A673 (cell line): ENCODE measurements around the gene PSMD7. TPM values are rescaled to one million over a fixed set of nuclear protein-coding genes. Genes with fewer than 3 reads are reported as not detected.

Experiments
- Bru-seq: library from RNA; stranded (reverse); fragments of 400-500 nt; gene quantifications from one replicate; lab custom pipeline; 2021; lab: Mats Ljungman, UMichigan
- BruChase-seq, 2 experiments: library from RNA; stranded (reverse); fragments of 400-500 nt; gene quantifications; one replicate each; lab custom pipeline; 2021; lab: Mats Ljungman, UMichigan
- BruUV-seq: library from RNA; stranded (reverse); fragments of 400-500 nt; replicated peaks from 2 replicates; lab custom pipeline; 2021; lab: Mats Ljungman, UMichigan
- CTCF ChIA-PET: fragments of 300-600 bp; sonication (Branson Sonifier 250); formaldehyde crosslinking; loops from one replicate; lab custom pipeline; 2022; ENCODE audit warnings: antibody characterized with exemption; lab: Charles Lee
- POLR2A ChIA-PET: fragments of 300-600 bp; sonication (Branson Sonifier 250); formaldehyde crosslinking; loops from one replicate; lab custom pipeline; 2022; ENCODE audit warnings: antibody characterized with exemption; ENCODE audit not compliant: low non-redundant PET; lab: Charles Lee
- DNase-seq: peaks from one replicate; pipeline ENCODE4 v3.0.0-alpha.2; 2015; ENCODE audit warnings: low spot score
- H3K27ac ChIP-seq: fragments of 200-600 bp; sonication (generic); 2 replicates; pipeline ENCODE4 v1.5.1; 2016; ENCODE audit warnings: mixed run types, low read depth, mild to moderate bottlenecking, mixed read lengths, antibody characterized with exemption, low read length; ENCODE audit not compliant: poor library complexity, severe bottlenecking
- H3K27me3 ChIP-seq: fragments of 200-600 bp; sonication (generic); replicated peaks from 2 replicates; pipeline ENCODE4 v1.6.1; 2017; ENCODE audit warnings: mixed run types, low read depth, mild to moderate bottlenecking, mixed read lengths, antibody characterized with exemption, low read length; ENCODE audit not compliant: insufficient read depth, poor library complexity
- H3K36me3 ChIP-seq: fragments of 200-600 bp; sonication (generic); 2 replicates; pipeline ENCODE4 v1.6.1; 2016; ENCODE audit warnings: mixed run types, mild to moderate bottlenecking, mixed read lengths, antibody characterized with exemption, low read length; ENCODE audit not compliant: insufficient read depth, poor library complexity, severe bottlenecking
- H3K4me1 ChIP-seq: fragments of 200-600 bp; sonication (generic); 2 replicates; pipeline ENCODE4 v1.6.1; 2017; ENCODE audit warnings: mixed run types, mild to moderate bottlenecking, mixed read lengths, antibody characterized with exemption, low read length; ENCODE audit not compliant: insufficient read depth, poor library complexity, severe bottlenecking
- H3K4me3 ChIP-seq: fragments of 200-600 bp; sonication (generic); 2 replicates; pipeline ENCODE4 v1.5.1; 2016; ENCODE audit warnings: low read depth, mixed run types, mild to moderate bottlenecking, mixed read lengths, low read length; ENCODE audit not compliant: poor library complexity, severe bottlenecking
- H3K9me3 ChIP-seq: fragments of 200-600 bp; sonication (generic); 2 replicates; pipeline ENCODE4 v1.6.1; 2016; ENCODE audit warnings: mixed run types, low read depth, mild to moderate bottlenecking, mixed read lengths, antibody characterized with exemption, low read length; ENCODE audit not compliant: poor library complexity, severe bottlenecking
- CTCF ChIP-seq: fragments of 300-800, 200-600 bp; sonication (generic); conservative IDR thresholded peaks from 2 replicates; pipeline ENCODE4 v1.5.1; 2017; ENCODE audit warnings: low read depth, mild to moderate bottlenecking, antibody characterized with exemption, low read length, moderate library complexity, mixed read lengths
- EZH2 ChIP-seq: fragments of 200-600 bp; sonication (generic); IDR thresholded peaks from 2 replicates; pipeline ENCODE4 v1.6.1; 2017; ENCODE audit warnings: borderline replicate concordance, low read depth, mild to moderate bottlenecking, mixed read lengths, antibody characterized with exemption, low read length; ENCODE audit not compliant: poor library complexity, severe bottlenecking
- intact Hi-C: fragments of 100-400 bp; cut with micrococcal nuclease; formaldehyde crosslinking; loops from one replicate; pipeline ENCODE4 v1.10.0; 2022; ENCODE audit not compliant: unreplicated experiment
- long read RNA-seq: library from polyadenylated mRNA; stranded (forward); transcript quantifications from one replicate; pipeline ENCODE4 v2.0.0, GENCODE V29; 2022
- total RNA-seq: library from RNA; stranded (reverse); gene quantifications from 2 replicates; pipeline ENCODE4 v1.2.3, GENCODE V29; 2021

Gene PSMD7
- total RNA-seq (188 TPM in 2 replicates), Bru-seq, nascent RNA (percentile 98 among the genes with signal in this experiment), BruChase-seq, experiment 1, labeled RNA remaining after a 2-hour chase (percentile 96 among the genes with signal in this experiment), BruChase-seq, experiment 2, labeled RNA remaining after a 6-hour chase (percentile 97 among the genes with signal in this experiment)
- long read RNA-seq, transcript PSMD7-201 (7 exons, 1,670 nt): major isoform, 664 of 705 reads
- long read RNA-seq, partial matches to known transcripts: 8 of 705 reads
- long read RNA-seq, other reads (novel, unspliced or antisense): 28 of 705 reads

- H3K4me3 ChIP-seq: peak within 1 kb of the TSS; percentile 87
- no peak for TF ChIP-seq EZH2
- no peak for TF ChIP-seq CTCF
- no peaks in the 10 kb centered on the region for H3K27me3 ChIP-seq
- peak within 1 kb of the TSS; percentile 93 for H3K27ac ChIP-seq
- DNase-seq: peak; percentile 96
- POLR2A ChIA-PET: interaction anchor here (0.5 kb wide), 1 partner anchor 322 kb away, joined by 5 read pairs; no protein-coding TSS in a partner anchor
- peaks cover 31% of the 10 kb centered on the region for H3K36me3 ChIP-seq
- BruUV-seq: no TSS peak
- CTCF ChIA-PET: no interaction called here
- peaks cover 16% of the 10 kb centered on the region for H3K4me1 ChIP-seq
- intact Hi-C loops: no loop called here
- H3K9me3 ChIP-seq: peaks cover 2% of the 10 kb centered on the region
Observed at GRCh38 chr16:74296432-74297144, at the start of gene PSMD7. Gene PSMD7 (plus strand): TSS chr16:74296814. CDS start chr16:74296915, 101 bp downstream.

- POLR2A ChIA-PET: interaction anchor here (0.5 kb wide), 1 partner anchor 26 kb away, joined by 3 read pairs; no protein-coding TSS in a partner anchor
- DNase-seq: no peak
- Histone ChIP-seq H3K36me3 (no peaks in the 10 kb centered on the region), H3K4me3 (no peak overlapping the region), H3K9me3 (no peaks in the 10 kb centered on the region), H3K27me3 (no peaks in the 10 kb centered on the region), H3K4me1 (no peaks in the 10 kb centered on the region), H3K27ac (no peak overlapping the region)
- no peak for TF ChIP-seq EZH2
- no peak for TF ChIP-seq CTCF
- CTCF ChIA-PET: no interaction called here
- intact Hi-C loops: no loop called here
- no TSS peak for BruUV-seq
Observed at GRCh38 chr16:74249254-74249653, 47.4 kb upstream of the PSMD7 start.

GRCh38 chr16:74249846-74250245 lies 46.8 kb upstream of the PSMD7 start:
- no peak overlapping the region for H3K27ac ChIP-seq
- POLR2A ChIA-PET: interaction anchor here (0.5 kb wide), 1 partner anchor 27 kb away, joined by 3 read pairs; no protein-coding TSS in a partner anchor
- no peak for DNase-seq
- no peaks in the 10 kb centered on the region for H3K4me1 ChIP-seq
- no TSS peak for BruUV-seq
- CTCF ChIA-PET: no interaction called here
- H3K27me3 ChIP-seq: no peaks in the 10 kb centered on the region
- intact Hi-C loops: no loop called here
- no peak overlapping the region for H3K4me3 ChIP-seq
- TF ChIP-seq CTCF: no peak
- no peak for TF ChIP-seq EZH2
- no peaks in the 10 kb centered on the region for H3K36me3 ChIP-seq
- H3K9me3 ChIP-seq: no peaks in the 10 kb centered on the region
